K562 (cell line): Measurements from ENCODE around the gene PM20D1. TPM values are rescaled to one million over a fixed set of nuclear protein-coding genes. Genes with fewer than 3 reads are reported as not detected.

Experiments
- ATAC-seq: fragments of 200-7000 bp; cut with Tn5 transposase; 3 replicates; pipeline ENCODE4 v1.9.1; 2020; ENCODE audit warnings: moderate library complexity
- BruUV-seq: library from RNA; stranded (reverse); fragments of 400-500 nt; replicated peaks from 2 replicates; lab custom pipeline; 2021; lab: Mats Ljungman, UMichigan
- CTCF ChIA-PET: fragments of 300-600 bp; formaldehyde crosslinking; extraction: SDS; loops from one replicate; lab custom pipeline; 2021; ENCODE audit warnings: low intra/inter-chr PET ratio; lab: Yijun Ruan, JAX
- POLR2A ChIA-PET: fragments of 300-600, 350-650 bp; sonication (Branson Sonifier 250); formaldehyde crosslinking; extraction: SDS; loops from one replicate; lab custom pipeline; 2021; ENCODE audit warnings: antibody characterized with exemption, inconsistent platforms; lab: Yijun Ruan, JAX
- DNase-seq, 4 experiments: peaks; one replicate each; pipeline versions ENCODE4 v3.0.0 to v3.0.0-alpha.2; 2011 to 2018; ENCODE audit warnings: low spot score in 3 of 4, mixed read lengths in 3 of 4; ENCODE audit errors: extremely low read depth in 1 of 4
- FAIRE-seq: peaks from 2 replicates; lab custom pipeline; 2011; peaks lifted over from hg19 to GRCh38; lab: Jason Lieb, UNC
- H2AFZ ChIP-seq: 2 replicates; pipeline ENCODE4 v1.6.0; 2011; ENCODE audit warnings: low read depth, low read length, control low read depth, inconsistent platforms
- H3K27ac ChIP-seq: fragments of 200-600 bp; 3 replicates; pipeline ENCODE4 v1.8.0; 2011; ENCODE audit warnings: low read depth, mild to moderate bottlenecking, control low read depth, inconsistent platforms, low read length, moderate library complexity, mixed read lengths; ENCODE audit errors: extremely low read depth
- H3K27me3 ChIP-seq, 2 experiments: fragments of 300-600 bp in 1 of 2; 2 replicates in 1 of 2; 3 replicates in 1 of 2; pipeline versions ENCODE4 v1.6.0 to v1.8.0; 2011; ENCODE audit warnings: inconsistent platforms in 2 of 2, low read length in 2 of 2, mild to moderate bottlenecking in 1 of 2, mixed read lengths in 1 of 2, moderate library complexity in 1 of 2; ENCODE audit not compliant: control insufficient read depth in 2 of 2, insufficient read depth in 2 of 2
- H3K36me3 ChIP-seq: fragments of 300-600 bp; 3 replicates; pipeline ENCODE4 v1.8.0; 2011; ENCODE audit warnings: mild to moderate bottlenecking, low read length, inconsistent platforms; ENCODE audit not compliant: control insufficient read depth, insufficient read depth
- H3K4me1 ChIP-seq, 2 experiments: fragments of 200-600 bp in 1 of 2; replicated peaks in 1 of 2; 2 replicates in 1 of 2; 3 replicates in 1 of 2; pipeline versions ENCODE4 v1.5.1 to v1.8.0; 2011; ENCODE audit warnings: inconsistent platforms in 2 of 2, low read length in 2 of 2, mild to moderate bottlenecking in 1 of 2, mixed read lengths in 1 of 2, moderate library complexity in 1 of 2; ENCODE audit not compliant: control insufficient read depth in 2 of 2, insufficient read depth in 2 of 2
- H3K4me2 ChIP-seq: 2 replicates; pipeline ENCODE4 v1.6.1; 2011; ENCODE audit warnings: low read length, control low read depth, inconsistent platforms, mixed read lengths; ENCODE audit not compliant: insufficient read depth
- H3K4me3 ChIP-seq: fragments of 200-600 bp; sonication (generic), shearing (Covaris generic); 2 replicates; pipeline ENCODE4 v1.5.1; 2016; ENCODE audit warnings: control low read depth, inconsistent platforms
- H3K79me2 ChIP-seq: fragments of 200-600 bp; 3 replicates; pipeline ENCODE4 v1.8.0; 2011; ENCODE audit warnings: low read length, inconsistent platforms; ENCODE audit not compliant: control insufficient read depth, insufficient read depth
- H3K9ac ChIP-seq, 2 experiments: 2 replicates each; pipeline versions ENCODE4 v1.6.0 to v1.6.1; 2011; ENCODE audit warnings: low read depth in 2 of 2, low read length in 2 of 2, control low read depth in 1 of 2, inconsistent platforms in 1 of 2, mild to moderate bottlenecking in 1 of 2, mixed read lengths in 1 of 2; ENCODE audit not compliant: insufficient read depth in 1 of 2
- H3K9me1 ChIP-seq: one replicate; pipeline ENCODE4 v1.6.0; 2011; ENCODE audit warnings: inconsistent platforms, mild to moderate bottlenecking, low read length, moderate library complexity; ENCODE audit not compliant: control insufficient read depth, insufficient read depth
- H3K9me3 ChIP-seq: replicated peaks from 2 replicates; pipeline ENCODE4 v1.5.1; 2011; ENCODE audit warnings: low read depth, low read length, inconsistent platforms; ENCODE audit not compliant: control insufficient read depth, insufficient read depth
- H4K20me1 ChIP-seq: replicated peaks from 2 replicates; pipeline ENCODE4 v1.6.1; 2011; ENCODE audit warnings: low read length, inconsistent platforms, mixed read lengths; ENCODE audit not compliant: control insufficient read depth, insufficient read depth
- ELK3 ChIP-seq: fragments of 450-650 bp; formaldehyde crosslinking; IDR thresholded peaks from 2 replicates; pipeline ENCODE4 v1.4.0; 2020; ENCODE audit warnings: mild to moderate bottlenecking
- FOXK1 ChIP-seq: sonication (generic); formaldehyde crosslinking; IDR thresholded peaks from 2 replicates; pipeline ENCODE4 v1.8.0; 2022; ENCODE audit warnings: missing genetic modification reagents, mild to moderate bottlenecking, borderline replicate concordance
- LARP7 ChIP-seq: fragments of 450-650 bp; IDR thresholded peaks from 2 replicates; pipeline ENCODE4 v1.6.1; 2016
- SPI1 ChIP-seq: IDR thresholded peaks from 2 replicates; pipeline ENCODE4 v1.6.1; 2011; ENCODE audit warnings: low read depth, low read length, control low read depth, borderline replicate concordance
- ZBED1 ChIP-seq: IDR thresholded peaks from 2 replicates; pipeline ENCODE4 v1.6.1; 2014
- ZNF699 ChIP-seq: fragments of 250-450 bp; sonication (Bioruptor Pico); IDR thresholded peaks from 2 replicates; pipeline ENCODE4 v1.8.0; 2021; ENCODE audit warnings: mild to moderate bottlenecking, moderate library complexity; ENCODE audit not compliant: insufficient replicate concordance
- ZNF766 ChIP-seq: fragments of 200-800 bp; sonication (Bioruptor generic); conservative IDR thresholded peaks from 2 replicates; pipeline ENCODE4 v1.6.1; 2016; ENCODE audit warnings: missing genetic modification characterization, missing compliant biosample characterization
- WGBS: fragments of 100-300 bp; shearing (Covaris generic); methylation state at CpG from one replicate; pipeline ENCODE4 v1.1.6; 2016; ENCODE audit warnings: low coverage, mixed read lengths; ENCODE audit not compliant: insufficient coverage; ENCODE audit errors: missing lambda C conversion rate; 5-methylcytosine and 5-hydroxymethylcytosine counted together
- in situ Hi-C: fragments of 300-500 bp; cut with MboI; formaldehyde crosslinking; loops from 4 replicates; pipeline ENCODE4 v1.15.0; 2018; ENCODE audit warnings: inconsistent platforms, mixed read lengths
- intact Hi-C: fragments of 100-400 bp; cut with micrococcal nuclease; formaldehyde crosslinking; loops from 2 replicates; pipeline ENCODE4 v1.14.2; 2022
- polyA plus RNA-seq, 8 experiments: library from polyadenylated mRNA; depleted of rRNA in 4 of 8; stranded (reverse) in 5 of 8; unstranded in 3 of 8; fragments of >200 nt; fragmentation: Nextera tagmentation in 2 of 8; fragmentation: Illumina TruSeq in 1 of 8; extraction: Ambion mirVana in 2 of 8; extraction: Trizol in 1 of 8; gene quantifications; 2 replicates each; pipeline versions ENCODE4 v1.2.1 to v1.2.3, GENCODE V29; 2011 to 2014; ENCODE audit warnings: inconsistent platforms in 1 of 8, missing spikeins in 1 of 8
- total RNA-seq, 7 experiments: library from RNA; depleted of rRNA in 6 of 7; stranded (reverse); fragments of >200 nt in 6 of 7; fragmentation: Illumina TruSeq in 2 of 7; extraction: Trizol in 2 of 7; gene quantifications; 2 replicates each; pipeline versions ENCODE4 v1.2.1 to v1.2.3, GENCODE V29; 2011 to 2021; ENCODE audit warnings: low replicate concordance in 1 of 7

PM20D1 gene
- total and polyA plus RNA-seq, 9 of the 15 experiments (the other 6 are each of a cell fraction or from before 2014, with no cell fraction given) = not detected

DNA sequence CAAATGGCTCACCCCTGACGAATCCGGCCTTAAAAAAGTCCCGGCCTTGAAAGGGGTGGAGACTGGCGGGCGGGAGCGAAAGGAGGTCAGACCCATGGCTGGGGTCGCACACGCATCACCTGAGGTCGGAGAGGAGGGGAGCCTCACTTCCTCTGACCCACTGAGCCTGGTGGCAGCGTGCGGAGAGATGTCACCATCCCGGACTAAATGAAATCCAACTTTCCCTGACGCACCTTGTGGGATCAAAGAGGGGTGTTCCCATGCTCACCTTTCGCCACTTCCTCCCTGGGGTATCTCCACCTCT, 36.2 kb downstream of the PM20D1 start:
- 0 out of 3 replicates have a peak overlapping the region, but pooled peaks have one; percentile 12 for H3K27ac ChIP-seq
- intact Hi-C loops = loop anchor here (1.0 to 5.0 kb wide), 2 partner anchors 63 to 94 kb away; partner anchors contain the start of gene NUCKS1
- DNase-seq (no peak), ATAC-seq (no peak), FAIRE-seq (peak; percentile 46)
- peaks cover 35 to 41% of the 10 kb centered on the region in 2 experiments; a peak in 4 of 5 replicates for H3K4me1 ChIP-seq
- H3K4me3 ChIP-seq = peak overlapping the region; percentile 85
- H2AFZ ChIP-seq = peak overlapping the region; percentile 94
- H4K20me1 ChIP-seq = peaks cover 15% of the 10 kb centered on the region; the same call in 1 of the 2 replicates
- peak overlapping the region; percentile 94 for H3K4me2 ChIP-seq
- ChIA-PET POLR2A (interaction anchor here (0.8 kb wide), 1 partner anchor 11 kb away, joined by 4 read pairs; no protein-coding TSS in a partner anchor), CTCF (no interaction called here)
- H3K79me2 ChIP-seq = peaks cover 36% of the 10 kb centered on the region
- H3K27me3 ChIP-seq = no peaks in the 10 kb centered on the region
- no peaks in the 10 kb centered on the region for H3K9me1 ChIP-seq
- TF ChIP-seq ELK3 (CRISPR knock-in tag) = no peak
- TF ChIP-seq SPI1 = peak; percentile 37; the same call in 1 of the 2 replicates
- peak; percentile 66; the same call in 1 of the 2 replicates for TF ChIP-seq FOXK1
- TF ChIP-seq LARP7 = peak; percentile 42; the same call in 1 of the 2 replicates
- 0 out of 2 replicates have a peak, but pooled peaks have one; percentile 29 for TF ChIP-seq ZNF766 (CRISPR knock-in tag)
- TF ChIP-seq ZNF699 (CRISPR knock-in tag) = no peak
- 0 out of 2 replicates have a peak, but pooled peaks have one; percentile 2 for TF ChIP-seq ZBED1
- in situ Hi-C loops = no loop called here
- peaks cover 18% of the 10 kb centered on the region; the same call in 2 of the 3 replicates for H3K36me3 ChIP-seq
- no TSS peak for BruUV-seq
- H3K9me3 ChIP-seq = no peaks in the 10 kb centered on the region
- H3K9ac ChIP-seq = peak overlapping the region; percentile 60 to 93
- 14% methylated on average over 14 of the region's 14 CpGs for WGBS
